SK-N-SH (cell line): ENCODE results near the gene CHPF2. TPM values are rescaled to one million over a fixed set of nuclear protein-coding genes. Genes with fewer than 3 reads are reported as not detected.

ENCODE experiments used
- CTCF ChIA-PET: fragments of 300-600, 350-600 bp; formaldehyde crosslinking; extraction: SDS; loops from one replicate; lab custom pipeline; 2021; lab: Yijun Ruan, JAX
- POLR2A ChIA-PET: fragments of 350-600 bp; sonication (Branson Sonifier 250); formaldehyde crosslinking; extraction: SDS; loops from one replicate; lab custom pipeline; 2020; ENCODE audit warnings: antibody characterized with exemption, inconsistent platforms; lab: Yijun Ruan, JAX
- DNase-seq: peaks from one replicate; pipeline ENCODE4 v3.0.0; 2012
- H2AFZ ChIP-seq: fragments of 200-600 bp; sonication (generic); 2 replicates; pipeline ENCODE4 v1.8.1; 2016; ENCODE audit warnings: antibody characterized with exemption, mild to moderate bottlenecking, low read depth
- H3F3A ChIP-seq: fragments of 200-600 bp; sonication (generic); replicated peaks from 2 replicates; pipeline ENCODE3; 2016; ENCODE audit warnings: antibody characterized with exemption, mild to moderate bottlenecking; ENCODE audit not compliant: insufficient read depth
- H3K27ac ChIP-seq, 2 experiments: fragments of 200-500 bp in 1 of 2; fragments of 200-600 bp in 1 of 2; sonication (Bioruptor generic) in 1 of 2; sonication (generic), shearing (Covaris generic) in 1 of 2; 2 replicates each; pipeline versions ENCODE4 v1.5.1 to v1.6.1; 2014 to 2016; ENCODE audit warnings: low read depth in 2 of 2, inconsistent platforms in 1 of 2, low read length in 1 of 2, mild to moderate bottlenecking in 1 of 2, mixed read lengths in 1 of 2
- H3K27me3 ChIP-seq: fragments of 200-600 bp; sonication (generic), shearing (Covaris generic); 2 replicates; pipeline ENCODE4 v1.6.1; 2016; ENCODE audit warnings: mixed run types; ENCODE audit not compliant: insufficient read depth
- H3K36me3 ChIP-seq, 2 experiments: fragments of 200-500 bp in 1 of 2; fragments of 200-600 bp in 1 of 2; sonication (Bioruptor generic) in 1 of 2; sonication (generic) in 1 of 2; replicated peaks in 1 of 2; 2 replicates each; pipeline versions ENCODE3 to v1.5.1; 2014 to 2016; ENCODE audit warnings: low read length in 1 of 2, mild to moderate bottlenecking in 1 of 2; ENCODE audit not compliant: insufficient read depth in 2 of 2, control insufficient read depth in 1 of 2
- H3K4me1 ChIP-seq, 2 experiments: fragments of 200-500 bp in 1 of 2; fragments of 200-600 bp in 1 of 2; sonication (Bioruptor generic) in 1 of 2; sonication (generic), shearing (Covaris generic) in 1 of 2; 2 replicates each; pipeline versions ENCODE4 v1.5.1 to v1.6.1; 2014 to 2016; ENCODE audit warnings: low read depth in 1 of 2, low read length in 1 of 2, mixed run types in 1 of 2; ENCODE audit not compliant: insufficient read depth in 2 of 2, control insufficient read depth in 1 of 2
- H3K4me2 ChIP-seq: fragments of 200-600 bp; sonication (generic), shearing (Covaris generic); 2 replicates; pipeline ENCODE4 v1.6.1; 2017; ENCODE audit warnings: mixed run types
- H3K4me3 ChIP-seq, 2 experiments: fragments of 200-500 bp in 1 of 2; fragments of 200-600 bp in 1 of 2; sonication (Bioruptor generic) in 1 of 2; sonication (generic), shearing (Covaris generic) in 1 of 2; 2 replicates each; pipeline versions ENCODE4 v1.5.1 to v1.8.1; 2014 to 2016; ENCODE audit warnings: low read depth in 2 of 2, inconsistent platforms in 1 of 2, low read length in 1 of 2, mild to moderate bottlenecking in 1 of 2, mixed read lengths in 1 of 2, moderate library complexity in 1 of 2
- H3K79me2 ChIP-seq: fragments of 200-600 bp; sonication (generic); 2 replicates; pipeline ENCODE4 v1.8.1; 2017; ENCODE audit warnings: mild to moderate bottlenecking; ENCODE audit not compliant: insufficient read depth
- H3K9ac ChIP-seq: fragments of 200-600 bp; sonication (generic); 2 replicates; pipeline ENCODE4 v1.6.1; 2017; ENCODE audit warnings: mixed run types
- H3K9me2 ChIP-seq: fragments of 200-600 bp; sonication (generic); 2 replicates; pipeline ENCODE4 v1.6.1; 2017; ENCODE audit warnings: mixed run types
- H3K9me3 ChIP-seq: fragments of 200-600 bp; sonication (generic); 2 replicates; pipeline ENCODE4 v1.6.1; 2017; ENCODE audit warnings: mixed run types, mild to moderate bottlenecking, moderate library complexity
- H4K20me1 ChIP-seq: fragments of 200-600 bp; sonication (generic); 2 replicates; pipeline ENCODE4 v1.6.1; 2017; ENCODE audit warnings: mild to moderate bottlenecking, mixed run types; ENCODE audit not compliant: insufficient read depth
- CTCF ChIP-seq: fragments of 200-600 bp; sonication (generic); IDR thresholded peaks from 2 replicates; pipeline ENCODE4 v1.6.1; 2017; ENCODE audit warnings: antibody characterized with exemption, mild to moderate bottlenecking, moderate library complexity
- EP300 ChIP-seq, 2 experiments: IDR thresholded peaks; 2 replicates each; pipeline versions ENCODE4 v1.4.0 to v1.6.1; 2012; ENCODE audit warnings: borderline replicate concordance in 1 of 2, low read depth in 1 of 2, low read length in 1 of 2
- EZH2phosphoT487 ChIP-seq: fragments of 200-600 bp; sonication (generic); IDR thresholded peaks from 2 replicates; pipeline ENCODE4 v1.6.1; 2017; ENCODE audit warnings: low read depth, mixed run types, mild to moderate bottlenecking, antibody characterized with exemption, moderate library complexity, borderline replicate concordance
- GATA2 ChIP-seq: sonication (generic); formaldehyde crosslinking; IDR thresholded peaks from 2 replicates; pipeline ENCODE4 v1.5.0; 2020; ENCODE audit warnings: mild to moderate bottlenecking, missing genetic modification reagents
- IRF3 ChIP-seq: fragments of 150-350 bp; IDR thresholded peaks from 2 replicates; pipeline ENCODE4 v1.6.1; 2016; ENCODE audit warnings: mild to moderate bottlenecking, low read depth, low read length
- JUND ChIP-seq: IDR thresholded peaks from 2 replicates; pipeline ENCODE4 v1.4.0; 2012
- MXI1 ChIP-seq: IDR thresholded peaks from 2 replicates; pipeline ENCODE4 v1.6.1; 2012; ENCODE audit warnings: mild to moderate bottlenecking, low read depth, low read length, improper control_type of control experiment
- REST ChIP-seq: IDR thresholded peaks from 2 replicates; pipeline ENCODE4 v1.6.1; 2012; ENCODE audit warnings: mild to moderate bottlenecking, low read depth, low read length, moderate library complexity
- SMC3 ChIP-seq: IDR thresholded peaks from 2 replicates; pipeline ENCODE4 v1.6.1; 2012; ENCODE audit warnings: low read depth, low read length, improper control_type of control experiment
- TAF1 ChIP-seq: IDR thresholded peaks from 2 replicates; pipeline ENCODE4 v1.6.1; 2012; ENCODE audit warnings: low read depth, mild to moderate bottlenecking, low read length, moderate library complexity, borderline replicate concordance
- TCF12 ChIP-seq: IDR thresholded peaks from 2 replicates; pipeline ENCODE4 v1.4.0; 2012
- USF1 ChIP-seq: IDR thresholded peaks from 2 replicates; pipeline ENCODE4 v1.4.0; 2012; ENCODE audit warnings: low read depth, borderline replicate concordance
- WGBS: methylation state at CpG from one replicate; pipeline ENCODE4 v1.1.6; 2017; ENCODE audit warnings: low lambda C conversion rate; 5-methylcytosine and 5-hydroxymethylcytosine counted together
- polyA plus RNA-seq, 3 experiments: library from polyadenylated mRNA; depleted of rRNA; stranded (reverse); fragments of >200 nt; gene quantifications; 2 replicates each; pipeline ENCODE4 v1.2.3, GENCODE V29; 2012

CHPF2 gene
- polyA plus RNA-seq, 1 of the 3 experiments (the other 2 are of a cell fraction), result 68.6 TPM

GRCh38 chr7:151264615-151265014 lies 32.3 kb downstream of the CHPF2 start:
- no peak for DNase-seq
- ChIA-PET CTCF (interaction anchor here (1.0 to 2.6 kb wide), 2 partner anchors 27 to 40 kb away, joined by 3 to 9 read pairs; no protein-coding TSS in a partner anchor), POLR2A (no interaction called here)
- H3K36me3 ChIP-seq, result no peaks in the 10 kb centered on the region
- no peaks in the 10 kb centered on the region for H3K79me2 ChIP-seq
- no peak overlapping the region for H3K4me3 ChIP-seq
- H3K4me1 ChIP-seq, result peaks cover 0 to 14% of the 10 kb centered on the region in 2 experiments; a peak in 1 of 4 replicates
- WGBS, result 80% methylated on average over 3 of the region's 5 CpGs
- no peaks in the 10 kb centered on the region for H3K27me3 ChIP-seq
- TF ChIP-seq TCF12, result no peak
- TF ChIP-seq TAF1, result no peak
- no peak for TF ChIP-seq CTCF
- no peak for TF ChIP-seq USF1
- TF ChIP-seq EZH2phosphoT487, result no peak
- no peak for TF ChIP-seq JUND
- TF ChIP-seq MXI1, result no peak
- TF ChIP-seq SMC3, result no peak
- no peak for TF ChIP-seq EP300 (IDR thresholded peaks at IDR 0.05; ENCODE audit: borderline replicate concordance in 1 of 2, low read depth in 1 of 2, low read length in 1 of 2)
- no peak for TF ChIP-seq REST
- TF ChIP-seq GATA2 (CRISPR knock-in tag), result no peak
- no peak for TF ChIP-seq IRF3
- H3F3A ChIP-seq, result no peaks in the 10 kb centered on the region
- H2AFZ ChIP-seq, result no peak overlapping the region
- no peaks in the 10 kb centered on the region for H3K9me2 ChIP-seq
- no peaks in the 10 kb centered on the region for H4K20me1 ChIP-seq
- no peak overlapping the region for H3K9ac ChIP-seq
- H3K4me2 ChIP-seq, result no peak overlapping the region
- H3K9me3 ChIP-seq, result no peaks in the 10 kb centered on the region
- H3K27ac ChIP-seq, result no peak overlapping the region
